Breast epithelium (tissue), 3 donors: ENCODE data around the gene KCNG3.

Source experiments
- CTCF ChIP-seq, 3 donors: fragments of 450-650 bp; IDR thresholded peaks; one replicate each; pipeline ENCODE4 v1.5.1; 2016 to 2017; ENCODE audit warnings: antibody characterized with exemption in 3 of 3, mild to moderate bottlenecking in 3 of 3, moderate library complexity in 3 of 3
- POLR2A ChIP-seq: fragments of 450-650 bp; IDR thresholded peaks from one replicate; pipeline ENCODE4 v1.6.1; 2016; ENCODE audit warnings: antibody characterized with exemption, mild to moderate bottlenecking, moderate library complexity

GRCh38 chr2:42495234-42495581, 1.4 kb upstream of the KCNG3 start:
- TF ChIP-seq POLR2A (no peak), CTCF (IDR thresholded peaks at IDR 0.05) (no peak)
